Stimulated activated naive B cell treated with anti-CD40 and anti-IgM and Interleukin-4, amounts not matched to agents 10 μg/mL and 1 μg/mL and 100 μg/mL, for 72 hours (primary cell): ENCODE results near the gene PTGIS.

ENCODE experiments used
- ATAC-seq, 2 donors: fragments of 150-1000 bp; cut with Tn5 transposase; replicated peaks; 2 replicates each; pipeline ENCODE4 v1.10.0; 2021; ENCODE audit warnings: moderate library complexity in 1 of 2
- DNase-seq: peaks from one replicate; pipeline ENCODE4 v3.0.0; 2021
- H3K27ac Mint-ChIP-seq: one replicate; pipeline ENCODE4 v1.8.0; 2022; ENCODE audit warnings: mild to moderate bottlenecking, mixed read lengths
- H3K27me3 Mint-ChIP-seq, 2 donors: one replicate each; pipeline ENCODE4 v1.8.0; 2022; ENCODE audit warnings: mixed read lengths in 2 of 2
- H3K36me3 Mint-ChIP-seq, 2 donors: one replicate each; pipeline ENCODE4 v1.8.0; 2022; ENCODE audit warnings: mixed read lengths in 2 of 2, mild to moderate bottlenecking in 1 of 2
- H3K4me1 Mint-ChIP-seq, 2 donors: one replicate each; pipeline ENCODE4 v1.8.0; 2022; ENCODE audit warnings: mixed read lengths in 2 of 2, mild to moderate bottlenecking in 1 of 2
- H3K4me3 Mint-ChIP-seq, 2 donors: one replicate each; pipeline ENCODE4 v1.8.0; 2022; ENCODE audit warnings: mild to moderate bottlenecking in 2 of 2, mixed read lengths in 2 of 2, moderate library complexity in 1 of 2
- H3K9me3 Mint-ChIP-seq, 2 donors: one replicate each; pipeline ENCODE4 v1.8.0; 2022; ENCODE audit warnings: mixed read lengths in 2 of 2, mild to moderate bottlenecking in 1 of 2

The PTGIS gene

DNA sequence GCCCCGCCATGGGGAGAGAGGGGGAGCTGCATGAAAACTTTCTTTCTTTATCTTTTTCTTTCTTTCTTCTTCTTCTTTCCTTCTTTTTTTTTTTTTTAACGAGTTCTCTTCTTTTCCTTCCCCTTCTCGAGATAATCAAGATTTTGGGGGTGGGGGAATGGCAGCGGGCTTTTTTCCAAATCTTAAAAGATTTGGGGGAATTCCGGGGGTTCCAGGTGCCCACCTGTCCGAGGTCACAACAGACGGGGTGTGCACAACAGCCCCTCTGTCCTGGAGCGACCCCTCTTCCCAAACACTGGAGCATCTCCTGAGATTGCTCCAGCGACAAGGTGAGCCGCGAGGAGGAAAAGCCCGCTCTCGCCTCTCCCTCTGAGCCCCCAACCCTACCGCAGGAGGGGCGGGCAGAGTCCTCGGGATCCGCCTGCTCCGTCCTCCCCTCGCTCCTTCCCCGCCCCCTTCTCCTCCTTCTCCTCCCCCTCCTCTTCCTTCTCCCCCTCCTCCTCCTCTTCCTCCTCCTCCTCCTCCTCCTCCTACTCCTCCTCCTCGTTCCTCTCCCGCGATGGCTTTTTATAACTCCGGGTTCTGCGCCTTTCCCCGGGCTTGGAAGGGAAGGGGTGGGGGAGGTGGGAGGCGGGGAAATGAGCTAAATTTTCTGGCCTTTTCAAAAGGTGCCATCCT is 84.8 kb downstream of the PTGIS start:
- H3K27me3 Mint-ChIP-seq, result peaks cover 65 to 85% of the 10 kb centered on the region in 2 donors
- H3K9me3 Mint-ChIP-seq, result peaks cover 4% of the 10 kb centered on the region in 2 donors
- H3K4me3 Mint-ChIP-seq, result peak overlapping the region in 1 of 2 donors; percentile 32
- no peak overlapping the region for H3K27ac Mint-ChIP-seq
- peaks cover 4 to 9% of the 10 kb centered on the region in 2 donors for H3K4me1 Mint-ChIP-seq
- peaks cover 0 to 5% of the 10 kb centered on the region in 2 donors for H3K36me3 Mint-ChIP-seq
- ATAC-seq (no peak), DNase-seq (no peak)

DNA sequence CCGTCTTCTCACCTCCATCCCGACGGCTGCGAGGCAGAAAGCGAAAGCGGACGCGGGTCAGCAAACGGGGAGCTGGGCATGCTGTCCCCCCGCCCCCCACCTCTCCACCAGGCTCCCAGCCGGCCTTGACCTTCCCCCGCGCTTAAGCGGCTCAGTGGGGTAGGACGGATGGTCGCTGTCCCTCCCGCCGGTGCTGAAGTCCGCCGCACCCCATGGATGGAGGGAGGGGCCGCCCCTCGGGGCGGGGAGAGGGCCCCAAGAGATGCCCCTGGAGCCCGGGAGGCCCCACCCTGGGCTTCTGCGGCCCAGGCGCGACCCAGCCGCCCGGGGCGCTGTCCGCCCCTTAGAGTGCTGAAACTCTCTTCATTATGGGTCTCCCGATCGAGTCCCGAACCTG is 85.3 kb downstream of the PTGIS start, which contains the start of gene KCNB1:
Gene KCNB1, minus strand, starts transcription at position 48 of the 397 bp plus-strand sequence. CDS start 188 bp downstream, outside the sequence.
- peaks cover 4 to 9% of the 10 kb centered on the region in 2 donors for H3K4me1 Mint-ChIP-seq
- peaks cover 0 to 5% of the 10 kb centered on the region in 2 donors for H3K36me3 Mint-ChIP-seq
- DNase-seq (peak; percentile 8), ATAC-seq (peak; percentile 51 to 52)
- peak within 1 kb of the TSS in 1 of 2 donors; percentile 44 for H3K4me3 Mint-ChIP-seq
- H3K27me3 Mint-ChIP-seq, result peaks cover 64 to 88% of the 10 kb centered on the region in 2 donors
- no peak within 1 kb of the TSS for H3K27ac Mint-ChIP-seq
- H3K9me3 Mint-ChIP-seq, result peaks cover 4 to 5% of the 10 kb centered on the region in 2 donors

DNA sequence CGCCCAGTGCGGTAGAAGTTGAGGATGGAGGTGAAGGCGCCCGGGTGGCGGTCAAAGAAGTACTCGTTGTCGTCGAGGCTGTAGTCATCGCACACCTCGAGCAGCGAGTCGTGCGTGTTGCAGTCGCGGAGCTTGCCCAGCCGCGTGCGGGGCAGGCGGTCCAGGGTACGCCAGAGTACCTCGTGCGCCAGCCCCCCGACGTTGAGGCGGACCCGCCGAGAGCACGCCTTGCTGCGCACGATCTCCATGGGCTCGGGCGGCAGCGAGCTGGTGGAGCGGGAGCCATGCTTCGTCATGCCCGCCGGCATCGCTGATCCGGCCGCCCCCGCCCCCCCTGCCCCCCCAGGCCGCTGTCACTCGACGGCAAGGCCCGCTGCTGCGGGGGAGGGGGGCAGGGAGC is 85.8 kb downstream of the PTGIS start:
- H3K4me3 Mint-ChIP-seq, result no peak overlapping the region
- H3K36me3 Mint-ChIP-seq, result peaks cover 0 to 5% of the 10 kb centered on the region in 2 donors
- peaks cover 4 to 7% of the 10 kb centered on the region in 2 donors for H3K9me3 Mint-ChIP-seq
- ATAC-seq (no peak), DNase-seq (no peak)
- H3K4me1 Mint-ChIP-seq, result peaks cover 4 to 9% of the 10 kb centered on the region in 2 donors
- H3K27me3 Mint-ChIP-seq, result peaks cover 60 to 88% of the 10 kb centered on the region in 2 donors
- no peak overlapping the region for H3K27ac Mint-ChIP-seq

GRCh38 chr20:49481116-49481515 is 86.8 kb downstream of the PTGIS start:
- no peak overlapping the region for H3K27ac Mint-ChIP-seq
- H3K4me3 Mint-ChIP-seq, result no peak overlapping the region
- ATAC-seq (no peak), DNase-seq (no peak)
- H3K4me1 Mint-ChIP-seq, result peaks cover 4 to 9% of the 10 kb centered on the region in 2 donors
- peaks cover 4 to 7% of the 10 kb centered on the region in 2 donors for H3K9me3 Mint-ChIP-seq
- H3K27me3 Mint-ChIP-seq, result peaks cover 54 to 82% of the 10 kb centered on the region in 2 donors
- H3K36me3 Mint-ChIP-seq, result peaks cover 0 to 5% of the 10 kb centered on the region in 2 donors

DNA sequence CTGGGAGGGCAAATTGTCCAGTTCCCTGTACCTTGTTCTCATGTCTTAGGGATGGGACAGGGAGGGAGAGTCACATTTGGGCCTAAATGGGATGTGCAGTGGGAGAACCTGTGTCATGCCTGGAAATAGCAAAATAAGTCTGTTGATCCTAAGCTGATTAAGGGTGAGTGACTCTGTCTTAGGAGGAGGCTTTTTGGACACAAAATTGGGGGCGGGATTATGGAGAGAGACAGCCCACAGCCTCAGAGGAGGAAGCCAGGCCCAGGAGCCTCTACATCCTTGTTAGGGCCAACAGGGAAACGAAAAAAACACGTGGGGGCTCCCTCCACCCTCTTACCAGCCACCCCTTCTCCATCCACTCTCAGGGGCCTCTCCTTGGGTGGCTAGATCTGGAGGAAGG is 87.7 kb downstream of the PTGIS start:
- H3K27ac Mint-ChIP-seq, result no peak overlapping the region
- no peak for DNase-seq
- no peak overlapping the region for H3K4me3 Mint-ChIP-seq
- H3K27me3 Mint-ChIP-seq, result peaks cover 53 to 80% of the 10 kb centered on the region in 2 donors
- peaks cover 4 to 7% of the 10 kb centered on the region in 2 donors for H3K9me3 Mint-ChIP-seq
- no peak for ATAC-seq
- H3K4me1 Mint-ChIP-seq, result peaks cover 4 to 9% of the 10 kb centered on the region in 2 donors
- H3K36me3 Mint-ChIP-seq, result peaks cover 0 to 5% of the 10 kb centered on the region in 2 donors

DNA sequence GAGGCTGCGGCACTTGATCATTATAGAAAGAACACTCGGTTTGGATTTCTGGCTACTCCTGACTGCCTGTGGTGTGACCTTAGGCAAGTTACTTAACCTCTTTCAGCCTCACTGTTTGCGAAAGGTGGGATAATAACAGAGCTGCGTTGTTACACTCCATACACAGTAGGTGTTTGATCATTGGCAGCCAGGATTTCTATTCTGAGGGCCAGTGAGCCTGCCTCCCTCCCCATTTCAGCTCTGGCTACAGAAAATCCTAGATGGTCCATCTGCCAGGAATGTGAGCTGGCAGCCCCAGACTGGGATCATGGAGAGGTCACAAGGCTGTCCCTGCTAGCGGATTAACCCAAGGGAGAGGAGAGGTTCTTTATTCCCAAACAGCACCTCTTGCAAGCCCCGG is 88.2 kb downstream of the PTGIS start:
- H3K36me3 Mint-ChIP-seq, result peaks cover 0 to 5% of the 10 kb centered on the region in 2 donors
- peaks cover 53 to 82% of the 10 kb centered on the region in 2 donors for H3K27me3 Mint-ChIP-seq
- no peak for ATAC-seq
- H3K9me3 Mint-ChIP-seq, result peaks cover 4 to 7% of the 10 kb centered on the region in 2 donors
- H3K27ac Mint-ChIP-seq, result no peak overlapping the region
- peaks cover 4 to 9% of the 10 kb centered on the region in 2 donors for H3K4me1 Mint-ChIP-seq
- H3K4me3 Mint-ChIP-seq, result no peak overlapping the region
- no peak for DNase-seq

GRCh38 chr20:49478754-49479689 is 88.9 kb downstream of the PTGIS start:
- ATAC-seq (no peak), DNase-seq (no peak)
- no peak overlapping the region for H3K27ac Mint-ChIP-seq
- H3K36me3 Mint-ChIP-seq, result peaks cover 0 to under 1% of the 10 kb centered on the region in 2 donors
- H3K27me3 Mint-ChIP-seq, result peaks cover 48 to 81% of the 10 kb centered on the region in 2 donors
- no peak overlapping the region for H3K4me3 Mint-ChIP-seq
- peaks cover under 1 to 2% of the 10 kb centered on the region in 2 donors for H3K4me1 Mint-ChIP-seq
- H3K9me3 Mint-ChIP-seq, result peaks cover 4 to 7% of the 10 kb centered on the region in 2 donors

GRCh38 chr20:49478266-49478665 is 89.7 kb downstream of the PTGIS start:
- DNase-seq (no peak), ATAC-seq (no peak)
- H3K27ac Mint-ChIP-seq, result no peak overlapping the region
- peaks cover 4 to 7% of the 10 kb centered on the region in 2 donors for H3K9me3 Mint-ChIP-seq
- H3K4me3 Mint-ChIP-seq, result no peak overlapping the region
- H3K4me1 Mint-ChIP-seq, result no peaks in the 10 kb centered on the region
- no peaks in the 10 kb centered on the region for H3K36me3 Mint-ChIP-seq
- H3K27me3 Mint-ChIP-seq, result peaks cover 48 to 75% of the 10 kb centered on the region in 2 donors

DNA sequence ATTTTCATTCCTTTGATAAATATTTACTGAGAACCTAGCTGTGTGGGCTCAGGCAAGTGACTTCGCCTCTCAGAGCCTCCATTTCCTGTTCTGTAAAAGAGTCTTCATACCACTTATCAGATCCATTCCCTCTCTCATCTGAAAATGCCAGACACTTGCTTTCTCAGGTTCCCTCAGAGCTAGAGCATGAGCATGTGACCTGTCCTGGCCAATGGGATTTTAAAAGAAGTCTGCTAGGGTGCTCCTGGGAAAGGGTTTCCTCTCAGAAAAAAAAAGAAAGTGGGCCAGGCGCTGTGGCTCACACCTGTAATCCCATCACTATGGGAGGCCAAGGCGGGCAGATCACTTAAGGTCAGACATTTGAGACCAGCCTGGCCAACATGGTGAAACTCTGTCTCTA is 90.7 kb downstream of the PTGIS start:
- no peak overlapping the region for H3K27ac Mint-ChIP-seq
- H3K4me1 Mint-ChIP-seq, result no peaks in the 10 kb centered on the region
- no peak for ATAC-seq
- DNase-seq, result no peak
- H3K27me3 Mint-ChIP-seq, result peaks cover 51 to 67% of the 10 kb centered on the region in 2 donors
- H3K36me3 Mint-ChIP-seq, result no peaks in the 10 kb centered on the region
- H3K4me3 Mint-ChIP-seq, result no peak overlapping the region
- H3K9me3 Mint-ChIP-seq, result peaks cover 4 to 7% of the 10 kb centered on the region in 2 donors

DNA sequence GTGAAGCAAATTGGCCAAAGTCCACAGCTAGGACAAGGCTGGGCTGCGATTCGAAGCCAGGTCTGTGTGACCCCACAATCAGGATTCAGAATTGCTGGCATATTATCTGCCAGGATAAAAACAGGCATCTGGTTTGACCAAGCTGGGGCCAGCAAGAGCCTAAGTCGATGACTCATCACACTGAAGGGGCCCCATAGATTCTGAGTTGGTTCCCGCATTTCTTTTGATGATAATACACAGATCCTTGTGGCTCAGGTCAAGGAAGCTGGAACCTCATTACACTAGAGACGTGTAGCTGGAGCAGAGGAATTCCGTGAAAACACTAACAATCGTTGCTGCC is 92.0 kb downstream of the PTGIS start:
- DNase-seq, result no peak
- ATAC-seq, result no peak
- Mint-ChIP-seq H3K9me3 (peaks cover 0 to 6% of the 10 kb centered on the region in 2 donors), H3K27me3 (peaks cover 47 to 65% of the 10 kb centered on the region in 2 donors), H3K4me3 (no peak overlapping the region), H3K27ac (no peak overlapping the region), H3K4me1 (no peaks in the 10 kb centered on the region), H3K36me3 (no peaks in the 10 kb centered on the region)

DNA sequence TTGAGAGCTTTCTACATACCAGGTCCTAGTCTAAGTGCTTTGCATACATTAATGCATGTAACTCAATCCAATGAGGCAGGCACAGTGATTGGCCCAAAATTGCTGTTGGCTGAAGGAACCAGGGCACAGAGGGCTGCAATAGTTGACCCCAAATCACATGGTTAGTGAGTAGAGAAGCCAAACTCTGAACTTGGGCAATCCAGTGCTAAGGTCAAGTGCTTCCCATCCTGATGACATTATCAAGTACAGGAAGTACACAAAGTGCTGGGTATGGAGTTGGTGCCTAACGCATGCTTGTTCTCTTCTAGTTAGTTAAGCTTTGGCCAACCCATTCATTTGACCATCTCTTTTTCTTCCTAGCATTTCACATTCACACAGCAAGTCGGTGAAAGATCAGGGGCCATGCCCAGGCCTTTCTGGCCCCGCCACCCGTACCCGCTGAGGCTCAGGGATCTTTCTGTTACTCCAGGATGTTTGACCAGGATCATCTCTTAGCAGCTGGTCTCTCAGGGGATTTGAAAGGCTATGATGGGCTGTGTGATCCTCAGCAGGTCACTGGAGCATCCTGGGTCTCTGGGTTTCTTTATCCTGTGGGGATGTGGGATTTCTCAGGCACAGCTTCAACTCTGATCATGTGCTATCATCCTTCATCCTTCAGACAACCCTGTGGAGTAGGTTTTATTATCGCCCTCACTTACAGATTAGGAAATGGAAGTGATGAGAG is 92.5 kb downstream of the PTGIS start:
- H3K27ac Mint-ChIP-seq, result no peak overlapping the region
- H3K27me3 Mint-ChIP-seq, result peaks cover 47 to 65% of the 10 kb centered on the region in 2 donors
- ATAC-seq (no peak), DNase-seq (no peak)
- H3K9me3 Mint-ChIP-seq, result peaks cover 0 to 6% of the 10 kb centered on the region in 2 donors
- H3K4me3 Mint-ChIP-seq, result no peak overlapping the region
- H3K36me3 Mint-ChIP-seq, result no peaks in the 10 kb centered on the region
- H3K4me1 Mint-ChIP-seq, result no peaks in the 10 kb centered on the region

GRCh38 chr20:49471397-49471796 is 96.5 kb downstream of the PTGIS start:
- DNase-seq (no peak), ATAC-seq (no peak)
- no peak overlapping the region for H3K27ac Mint-ChIP-seq
- H3K4me3 Mint-ChIP-seq, result no peak overlapping the region
- H3K4me1 Mint-ChIP-seq, result no peaks in the 10 kb centered on the region
- no peaks in the 10 kb centered on the region for H3K36me3 Mint-ChIP-seq
- H3K27me3 Mint-ChIP-seq, result peaks cover 62 to 66% of the 10 kb centered on the region in 2 donors
- no peaks in the 10 kb centered on the region for H3K9me3 Mint-ChIP-seq

GRCh38 chr20:49470922-49471321 is 97.0 kb downstream of the PTGIS start:
- H3K27me3 Mint-ChIP-seq, result peaks cover 62 to 66% of the 10 kb centered on the region in 2 donors
- H3K27ac Mint-ChIP-seq, result no peak overlapping the region
- H3K36me3 Mint-ChIP-seq, result no peaks in the 10 kb centered on the region
- ATAC-seq (no peak), DNase-seq (no peak)
- H3K4me3 Mint-ChIP-seq, result no peak overlapping the region
- no peaks in the 10 kb centered on the region for H3K4me1 Mint-ChIP-seq
- H3K9me3 Mint-ChIP-seq, result no peaks in the 10 kb centered on the region

DNA sequence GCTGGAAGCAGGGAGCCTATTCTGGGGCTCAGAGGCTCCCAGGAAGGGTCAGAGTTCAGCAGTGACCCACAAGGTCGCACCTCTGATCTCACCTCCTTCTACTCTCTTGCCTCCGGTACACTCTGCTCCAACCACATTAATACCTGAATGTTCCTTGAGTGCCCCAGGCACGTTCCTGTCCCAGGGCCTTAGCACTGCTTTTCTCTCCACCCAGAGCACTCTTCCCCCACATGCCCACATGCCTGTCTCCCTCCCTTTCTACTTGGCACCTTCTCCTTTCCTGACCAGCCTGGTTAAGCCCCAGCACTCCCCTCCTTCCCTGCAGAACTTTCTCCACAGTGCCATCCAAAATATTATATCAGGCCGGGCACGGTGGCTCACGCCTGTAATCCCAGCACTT is 98.9 kb downstream of the PTGIS start:
- H3K27ac Mint-ChIP-seq, result no peak overlapping the region
- H3K4me1 Mint-ChIP-seq, result no peaks in the 10 kb centered on the region
- no peak overlapping the region for H3K4me3 Mint-ChIP-seq
- no peaks in the 10 kb centered on the region for H3K36me3 Mint-ChIP-seq
- peaks cover 53 to 57% of the 10 kb centered on the region in 2 donors for H3K27me3 Mint-ChIP-seq
- no peak for ATAC-seq
- no peak for DNase-seq
- H3K9me3 Mint-ChIP-seq, result no peaks in the 10 kb centered on the region
